NCI-H446 treated with DMSO at 0.1 percent for 48 hours (cell line): ENCODE measurements around the gene TRIM66.
A peak's percentile ranks its signal among the peaks of the same experiment; 100 is the strongest.

Source experiments
- DNase-seq: peaks from one replicate; lab custom pipeline; 2025; lab: John Stamatoyannopoulos, UW

Gene TRIM66

GRCh38 chr11:8682303-8683114, at the start of gene TRIM66, which contains the start of gene RPL27A:
Gene TRIM66, minus strand, starts transcription at chr11:8682665. Its CDS starts 10,391 bp downstream, at chr11:8672274.
Gene RPL27A, plus strand, starts transcription at chr11:8682792. Its CDS starts 22 bp downstream, at chr11:8682814.
- peak; percentile 94 for DNase-seq

- DNase-seq = no peak
Observed at GRCh38 chr11:8731647-8732323, 49.3 kb upstream of the TRIM66 start.

GRCh38 chr11:8730697-8731020, 48.2 kb upstream of the TRIM66 start:
- DNase-seq = no peak

- DNase-seq = no peak
Observed at GRCh38 chr11:8729837-8730696, 47.6 kb upstream of the TRIM66 start.

GRCh38 chr11:8729067-8729466, 46.6 kb upstream of the TRIM66 start:
- DNase-seq = no peak

- DNase-seq = no peak
Observed at GRCh38 chr11:8728563-8728962, 46.1 kb upstream of the TRIM66 start.

- DNase-seq = no peak
Observed at GRCh38 chr11:8726395-8726794, 43.9 kb upstream of the TRIM66 start.

GRCh38 chr11:8724682-8725081, 42.2 kb upstream of the TRIM66 start:
- DNase-seq = no peak

GRCh38 chr11:8723711-8724110, 41.2 kb upstream of the TRIM66 start:
- no peak for DNase-seq

- DNase-seq = no peak
Observed at GRCh38 chr11:8722809-8723208, 40.3 kb upstream of the TRIM66 start.

GRCh38 chr11:8721609-8722500, 39.4 kb upstream of the TRIM66 start:
- no peak for DNase-seq

GRCh38 chr11:8720868-8721608, 38.6 kb upstream of the TRIM66 start:
- DNase-seq = no peak

GRCh38 chr11:8720352-8720751, 37.9 kb upstream of the TRIM66 start:
- no peak for DNase-seq

- DNase-seq = no peak
Observed at GRCh38 chr11:8719721-8720120, 37.3 kb upstream of the TRIM66 start.

- no peak for DNase-seq
Observed at GRCh38 chr11:8719211-8719649, 36.8 kb upstream of the TRIM66 start.

- peak; percentile 27 for DNase-seq
Observed at GRCh38 chr11:8717876-8718753, 35.6 kb upstream of the TRIM66 start.

GRCh38 chr11:8717544-8717875, 35.0 kb upstream of the TRIM66 start:
- no peak for DNase-seq

GRCh38 chr11:8715501-8715900, 33.0 kb upstream of the TRIM66 start:
- no peak for DNase-seq

- no peak for DNase-seq
Observed at GRCh38 chr11:8714622-8715225, 32.3 kb upstream of the TRIM66 start.
